WTC11 (cell line): ENCODE data around the gene RAB34. TPM values are rescaled to one million over a fixed set of nuclear protein-coding genes. Genes with fewer than 3 reads are reported as not detected.

Experiments used
- ATAC-seq: fragments of 200-7000 bp; cut with Tn5 transposase; 2 replicates; pipeline ENCODE4 v1.10.0; 2021; ENCODE audit warnings: mild to moderate bottlenecking, moderate library complexity
- CTCF ChIA-PET: fragments of 300-600 bp; sonication (Branson Sonifier 250); formaldehyde crosslinking; loops from one replicate; lab custom pipeline; 2021; ENCODE audit warnings: antibody characterized with exemption; lab: Charles Lee
- POLR2A ChIA-PET: fragments of 350-600 bp; sonication (Branson Sonifier 250); formaldehyde crosslinking; loops from one replicate; lab custom pipeline; 2021; ENCODE audit warnings: antibody characterized with exemption; lab: Charles Lee
- DNase-seq: peaks from one replicate; pipeline ENCODE4 v3.0.0; 2021; ENCODE audit warnings: low spot score
- H3K27ac Mint-ChIP-seq: 2 replicates; pipeline ENCODE4 v1.8.0; 2021; ENCODE audit warnings: mixed read lengths
- H3K27me3 Mint-ChIP-seq: 2 replicates; pipeline ENCODE4 v1.8.0; 2021; ENCODE audit warnings: low read depth, mild to moderate bottlenecking, moderate library complexity, mixed read lengths
- H3K36me3 Mint-ChIP-seq: 2 replicates; pipeline ENCODE4 v1.8.0; 2021; ENCODE audit warnings: mixed read lengths
- H3K4me1 Mint-ChIP-seq: 2 replicates; pipeline ENCODE4 v1.8.0; 2022; ENCODE audit warnings: mixed read lengths
- H3K4me3 Mint-ChIP-seq: 2 replicates; pipeline ENCODE4 v1.8.0; 2021; ENCODE audit warnings: mild to moderate bottlenecking, moderate library complexity, mixed read lengths
- H3K9me3 Mint-ChIP-seq: 2 replicates; pipeline ENCODE4 v1.8.0; 2021; ENCODE audit warnings: mixed read lengths
- ARID4B ChIP-seq: sonication (generic); formaldehyde crosslinking; IDR thresholded peaks from 2 replicates; pipeline ENCODE4 v1.8.0; 2023; ENCODE audit warnings: missing genetic modification reagents, mild to moderate bottlenecking, borderline replicate concordance
- ELF4 ChIP-seq: sonication (generic); formaldehyde crosslinking; IDR thresholded peaks from 2 replicates; pipeline ENCODE4 v1.8.1; 2022; ENCODE audit warnings: low read depth, mild to moderate bottlenecking, moderate library complexity, missing genetic modification reagents
- EMX1 ChIP-seq: fragments of 250-450 bp; sonication (Bioruptor Pico); IDR thresholded peaks from 2 replicates; pipeline ENCODE4 v1.8.0; 2021; ENCODE audit warnings: mild to moderate bottlenecking
- ETV6 ChIP-seq: sonication (generic); formaldehyde crosslinking; IDR thresholded peaks from 2 replicates; pipeline ENCODE4 v1.8.1; 2022; ENCODE audit warnings: mild to moderate bottlenecking, missing genetic modification reagents
- FOXJ3 ChIP-seq: sonication (generic); formaldehyde crosslinking; IDR thresholded peaks from 2 replicates; pipeline ENCODE4 v1.9.0; 2021; ENCODE audit warnings: missing genetic modification reagents, mild to moderate bottlenecking, borderline replicate concordance
- FOXK1 ChIP-seq: sonication (generic); formaldehyde crosslinking; IDR thresholded peaks from 2 replicates; pipeline ENCODE4 v1.8.0; 2022; ENCODE audit warnings: mild to moderate bottlenecking, moderate library complexity, missing genetic modification reagents
- FOXP1 ChIP-seq: sonication (generic); formaldehyde crosslinking; IDR thresholded peaks from 2 replicates; pipeline ENCODE4 v1.8.0; 2022; ENCODE audit warnings: missing genetic modification reagents, mild to moderate bottlenecking, moderate library complexity, borderline replicate concordance
- GTF2I ChIP-seq: fragments of 250-450 bp; sonication (Bioruptor Pico); conservative IDR thresholded peaks from 2 replicates; pipeline ENCODE4 v1.4.0; 2021; ENCODE audit warnings: mild to moderate bottlenecking
- HMGA2 ChIP-seq: fragments of 250-450 bp; sonication (Bioruptor Pico); IDR thresholded peaks from 2 replicates; pipeline ENCODE4 v1.4.0; 2021; ENCODE audit warnings: mild to moderate bottlenecking, moderate library complexity
- JAZF1 ChIP-seq: fragments of 250-450 bp; sonication (Bioruptor Pico); IDR thresholded peaks from 2 replicates; pipeline ENCODE4 v1.9.0; 2021; ENCODE audit warnings: moderate library complexity, mild to moderate bottlenecking, inconsistent platforms
- MXD4 ChIP-seq: fragments of 250-450 bp; sonication (Bioruptor Pico); IDR thresholded peaks from 2 replicates; pipeline ENCODE4 v1.8.0; 2021; ENCODE audit warnings: mild to moderate bottlenecking, moderate library complexity, borderline replicate concordance
- MYBL2 ChIP-seq: sonication (generic); formaldehyde crosslinking; IDR thresholded peaks from 2 replicates; pipeline ENCODE4 v1.8.1; 2023; ENCODE audit warnings: mild to moderate bottlenecking, moderate library complexity, missing genetic modification reagents
- NFYB ChIP-seq: sonication (generic); formaldehyde crosslinking; conservative IDR thresholded peaks from 2 replicates; pipeline ENCODE4 v1.8.0; 2022; ENCODE audit warnings: low read depth, missing genetic modification reagents
- NR2C2 ChIP-seq: sonication (generic); formaldehyde crosslinking; IDR thresholded peaks from 2 replicates; pipeline ENCODE4 v1.8.0; 2022; ENCODE audit warnings: mild to moderate bottlenecking, missing genetic modification reagents
- NR3C1 ChIP-seq: sonication (generic); formaldehyde crosslinking; conservative IDR thresholded peaks from 2 replicates; pipeline ENCODE4 v1.8.1; 2023; ENCODE audit warnings: low read depth, mild to moderate bottlenecking, missing genetic modification reagents
- SMAD3 ChIP-seq: sonication (generic); formaldehyde crosslinking; IDR thresholded peaks from 2 replicates; pipeline ENCODE4 v1.8.0; 2022; ENCODE audit warnings: missing genetic modification reagents, mild to moderate bottlenecking, borderline replicate concordance
- SMAD4 ChIP-seq: sonication (generic); formaldehyde crosslinking; IDR thresholded peaks from 2 replicates; pipeline ENCODE4 v1.8.0; 2022; ENCODE audit warnings: mild to moderate bottlenecking, missing genetic modification reagents
- TEAD1 ChIP-seq: sonication (generic); formaldehyde crosslinking; IDR thresholded peaks from 2 replicates; pipeline ENCODE4 v1.8.0; 2022; ENCODE audit warnings: mild to moderate bottlenecking, missing genetic modification reagents
- ZMAT4 ChIP-seq: fragments of 250-450 bp; sonication (Bioruptor Pico); IDR thresholded peaks from 2 replicates; pipeline ENCODE4 v1.9.0; 2021; ENCODE audit warnings: mild to moderate bottlenecking
- total RNA-seq: library from RNA; stranded (reverse); gene quantifications from 3 replicates; pipeline ENCODE4 v1.2.3, GENCODE V29; 2021
- TF ChIP-seq, protein P1 (sequence below): sonication (generic); formaldehyde crosslinking; IDR thresholded peaks from 2 replicates; pipeline ENCODE4 v1.8.1; 2022; ENCODE audit warnings: low read depth, missing genetic modification reagents, borderline replicate concordance
- TF ChIP-seq, protein P2 (sequence below): sonication (generic); formaldehyde crosslinking; IDR thresholded peaks from 2 replicates; pipeline ENCODE4 v1.8.0; 2022; ENCODE audit warnings: mild to moderate bottlenecking, missing genetic modification reagents

RAB34 gene
- total RNA-seq, 1 experiment from 2014 or later, result 181 TPM

DNA sequence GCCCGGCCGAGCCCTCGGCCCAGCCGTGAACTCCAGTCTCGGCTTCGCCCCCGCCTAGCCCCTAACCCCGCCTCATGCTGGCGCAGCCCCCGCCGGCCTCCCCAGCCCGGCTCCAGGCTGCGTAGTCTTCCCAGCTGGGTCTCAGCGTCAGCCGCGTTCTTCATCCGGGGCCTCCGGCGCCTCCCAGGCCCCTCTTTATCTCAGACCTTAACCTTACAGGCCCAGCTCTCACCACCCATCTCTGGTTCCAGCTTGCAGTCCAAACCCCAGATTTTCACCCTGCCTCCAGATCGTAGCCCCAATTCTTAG is 6.0 kb downstream of the RAB34 start, which contains the start of gene PROCA1:
PROCA1 (minus strand) TSS at position 166 of the 309 bp plus-strand sequence. CDS start 228 bp downstream, outside the sequence.
- POLR2A ChIA-PET, result interaction anchor here (0.6 to 3.5 kb wide), 21 partner anchors 8 to 1737 kb away, joined by 3 to 72 read pairs (median 5); partner anchors contain the start of genes BLTP2, NEK8, PHF12 and PIGS
- peaks cover 30% of the 10 kb centered on the region for H3K4me1 Mint-ChIP-seq
- ATAC-seq, result peak; percentile 30

DNA sequence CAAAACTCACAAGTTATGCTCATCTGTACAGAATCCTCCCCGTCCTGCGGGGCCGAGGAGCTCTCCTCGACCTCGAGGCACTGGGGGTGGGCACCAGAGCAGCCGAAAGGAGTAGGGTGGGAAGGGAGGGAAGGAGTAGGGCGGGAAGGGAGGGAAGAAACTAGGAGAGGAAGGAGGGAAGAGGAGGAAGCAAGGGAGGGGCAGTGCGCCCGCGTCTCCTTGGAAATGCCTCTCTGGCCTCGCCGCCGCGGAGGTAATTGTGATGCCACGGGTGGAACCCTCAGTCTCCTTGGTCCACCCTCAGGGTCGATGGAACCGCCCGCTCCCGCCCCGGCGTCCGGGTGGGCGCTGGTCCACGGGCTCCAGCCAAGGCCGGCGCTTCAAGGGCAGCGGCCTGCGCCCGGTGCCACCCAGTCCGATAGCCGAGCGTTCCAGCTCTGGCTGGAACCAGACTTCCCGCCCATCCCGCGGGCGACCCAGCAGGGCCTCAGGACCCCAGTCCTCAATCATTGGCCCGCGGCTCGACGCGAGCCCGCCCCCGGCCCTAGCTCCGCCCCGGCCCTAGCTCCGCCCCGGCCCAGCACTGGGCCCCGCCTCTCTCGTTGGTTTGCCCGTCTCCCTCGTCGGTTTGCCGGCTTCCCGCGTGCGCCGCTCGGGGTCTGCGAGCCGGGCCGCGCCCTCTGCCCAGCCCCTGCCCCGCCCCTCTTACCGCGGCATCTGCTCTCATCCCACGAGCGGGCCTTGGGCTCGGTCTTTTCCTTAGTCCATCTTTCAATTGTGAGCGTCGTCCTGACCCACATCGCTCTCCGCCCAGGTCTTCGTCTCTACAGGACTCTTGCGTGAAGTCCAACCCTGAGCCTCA is 6.6 kb downstream of the RAB34 start:
- Mint-ChIP-seq H3K9me3 (no peaks in the 10 kb centered on the region), H3K36me3 (peaks cover 23% of the 10 kb centered on the region), H3K4me3 (peak overlapping the region; percentile 98), H3K27ac (peak overlapping the region; percentile 100), H3K27me3 (no peaks in the 10 kb centered on the region), H3K4me1 (peaks cover 32% of the 10 kb centered on the region)
- CTCF ChIA-PET, result interaction anchor here (0.7 to 5.4 kb wide), 16 partner anchors 9 to 476 kb away, joined by 3 to 69 read pairs (median 4); partner anchors contain the start of genes BLTP2, NEK8, PHF12 and RPL23A
- POLR2A ChIA-PET, result interaction anchor here (0.6 to 3.5 kb wide), 22 partner anchors 9 to 1738 kb away, joined by 3 to 72 read pairs (median 5); partner anchors contain the start of genes BLTP2, NEK8, PHF12 and PIGS
- peak; percentile 98 for DNase-seq
- peak; percentile 88 for ATAC-seq
- TF ChIP-seq FOXP1 (CRISPR knock-in tag), result 0 out of 2 replicates have a peak, but pooled peaks have one; percentile 48
- no peak for TF ChIP-seq FOXJ3 (CRISPR knock-in tag)
- TF ChIP-seq ZMAT4, result peak; percentile 75; the same call in 1 of the 2 replicates
- TF ChIP-seq SMAD3, result peak; percentile 54; the same call in 1 of the 2 replicates
- TF ChIP-seq, protein P1, sequence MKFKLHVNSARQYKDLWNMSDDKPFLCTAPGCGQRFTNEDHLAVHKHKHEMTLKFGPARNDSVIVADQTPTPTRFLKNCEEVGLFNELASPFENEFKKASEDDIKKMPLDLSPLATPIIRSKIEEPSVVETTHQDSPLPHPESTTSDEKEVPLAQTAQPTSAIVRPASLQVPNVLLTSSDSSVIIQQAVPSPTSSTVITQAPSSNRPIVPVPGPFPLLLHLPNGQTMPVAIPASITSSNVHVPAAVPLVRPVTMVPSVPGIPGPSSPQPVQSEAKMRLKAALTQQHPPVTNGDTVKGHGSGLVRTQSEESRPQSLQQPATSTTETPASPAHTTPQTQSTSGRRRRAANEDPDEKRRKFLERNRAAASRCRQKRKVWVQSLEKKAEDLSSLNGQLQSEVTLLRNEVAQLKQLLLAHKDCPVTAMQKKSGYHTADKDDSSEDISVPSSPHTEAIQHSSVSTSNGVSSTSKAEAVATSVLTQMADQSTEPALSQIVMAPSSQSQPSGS (CRISPR knock-in tag), result no peak
- peak; percentile 73; the same call in 1 of the 2 replicates for TF ChIP-seq EMX1 (CRISPR knock-in tag)
- TF ChIP-seq SMAD4 (CRISPR knock-in tag), result no peak; the same call in 1 of the 2 replicates
- no peak for TF ChIP-seq GTF2I
- TF ChIP-seq TEAD1 (CRISPR knock-in tag), result peak; percentile 64; the same call in 1 of the 2 replicates
- peak; percentile 38; the same call in 1 of the 2 replicates for TF ChIP-seq FOXK1
- TF ChIP-seq NFYB (CRISPR knock-in tag), result peak; percentile 79
- TF ChIP-seq NR2C2 (CRISPR knock-in tag), result no peak
- TF ChIP-seq ETV6 (CRISPR knock-in tag), result peak; percentile 90
- peak; percentile 83; the same call in 1 of the 2 replicates for TF ChIP-seq MYBL2 (CRISPR knock-in tag)
- TF ChIP-seq ELF4 (CRISPR knock-in tag), result no peak

More for the DNA sequence above, 6.0 kb downstream of the RAB34 start, which contains the start of gene PROCA1:
- DNase-seq, result peak; percentile 74
- TF ChIP-seq TEAD1 (CRISPR knock-in tag), result 0 out of 2 replicates have a peak, but pooled peaks have one; percentile 3
- no peak for TF ChIP-seq NR3C1
- TF ChIP-seq JAZF1 (CRISPR knock-in tag), result no peak
- TF ChIP-seq ARID4B, result peak; percentile 16; the same call in 1 of the 2 replicates
- TF ChIP-seq, protein P2, sequence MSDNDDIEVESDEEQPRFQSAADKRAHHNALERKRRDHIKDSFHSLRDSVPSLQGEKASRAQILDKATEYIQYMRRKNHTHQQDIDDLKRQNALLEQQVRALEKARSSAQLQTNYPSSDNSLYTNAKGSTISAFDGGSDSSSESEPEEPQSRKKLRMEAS (CRISPR knock-in tag), result 0 out of 2 replicates have a peak, but pooled peaks have one; percentile 3
- TF ChIP-seq HMGA2 (CRISPR knock-in tag), result no peak
- TF ChIP-seq MXD4 (CRISPR knock-in tag), result no peak
- Mint-ChIP-seq H3K9me3 (no peaks in the 10 kb centered on the region), H3K36me3 (peaks cover 23% of the 10 kb centered on the region), H3K27me3 (no peaks in the 10 kb centered on the region), H3K4me3 (peak within 1 kb of the TSS; percentile 98), H3K27ac (peak within 1 kb of the TSS; percentile 100)
- CTCF ChIA-PET, result interaction anchor here (0.6 to 5.4 kb wide), 15 partner anchors 8 to 295 kb away, joined by 3 to 69 read pairs (median 5); partner anchors contain the start of genes BLTP2, NEK8, PHF12 and RPL23A
